Activated naive CD8-positive, alpha-beta T cell (primary cell): Measurements from ENCODE around the gene SUPT7L.

ENCODE experiments used
- H3K27ac Mint-ChIP-seq: one replicate; pipeline ENCODE4 v1.8.0; 2021; ENCODE audit warnings: mixed read lengths
- H3K27me3 Mint-ChIP-seq: one replicate; pipeline ENCODE4 v1.8.0; 2021; ENCODE audit warnings: mixed read lengths
- H3K36me3 Mint-ChIP-seq: one replicate; pipeline ENCODE4 v1.8.0; 2021; ENCODE audit warnings: mixed read lengths
- H3K4me1 Mint-ChIP-seq: one replicate; pipeline ENCODE4 v1.8.0; 2021; ENCODE audit warnings: low read depth, mixed read lengths
- H3K4me3 Mint-ChIP-seq: one replicate; pipeline ENCODE4 v1.8.0; 2021; ENCODE audit warnings: mild to moderate bottlenecking, mixed read lengths
- H3K9me3 Mint-ChIP-seq: one replicate; pipeline ENCODE4 v1.8.0; 2021; ENCODE audit warnings: low read depth, mixed read lengths

Gene SUPT7L

GRCh38 chr2:27667446-27667845 lies 4.0 kb upstream of the SUPT7L start:
- Mint-ChIP-seq H3K9me3 (no peaks in the 10 kb centered on the region), H3K27ac (no peak overlapping the region), H3K4me1 (peaks cover 36% of the 10 kb centered on the region), H3K4me3 (no peak overlapping the region), H3K27me3 (no peaks in the 10 kb centered on the region), H3K36me3 (peaks cover 10% of the 10 kb centered on the region)

DNA sequence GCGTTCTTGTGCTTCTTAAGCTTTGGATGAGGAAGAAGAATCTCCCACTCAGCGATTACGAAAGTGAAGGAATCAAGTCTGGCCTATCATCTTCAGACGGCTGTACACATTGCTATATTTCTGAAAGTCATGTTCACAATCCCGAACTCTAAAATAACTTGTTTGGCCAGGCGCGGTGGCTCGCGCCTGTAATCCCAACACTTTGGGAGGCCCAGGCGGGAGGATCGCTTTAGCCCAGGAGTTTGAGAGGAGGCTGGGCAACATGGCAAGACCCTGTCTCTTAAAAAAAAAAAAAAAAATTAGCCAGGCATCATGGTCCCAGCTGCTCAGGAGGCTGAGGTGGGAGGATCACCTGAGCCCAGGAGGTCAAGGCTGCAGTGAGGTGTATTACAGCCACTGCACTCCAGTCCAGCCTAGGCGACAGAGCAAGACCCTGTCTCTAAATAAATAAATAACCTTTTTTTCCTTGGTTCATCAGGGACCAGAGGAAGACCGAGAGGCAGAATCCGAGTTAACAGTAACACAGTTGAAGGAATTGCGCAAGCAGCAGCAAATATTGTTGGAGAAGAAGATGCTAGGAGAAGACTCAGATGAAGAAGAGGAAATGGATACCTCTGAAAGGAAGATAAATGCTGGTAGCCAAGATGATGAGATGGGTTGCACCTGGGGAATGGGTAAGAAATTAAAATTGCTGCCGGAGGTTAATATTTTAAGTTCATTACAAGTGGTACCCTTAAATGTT lies 1.4 kb upstream of the SUPT7L start:
- peaks cover 10% of the 10 kb centered on the region for H3K36me3 Mint-ChIP-seq
- peak overlapping the region; percentile 99 for H3K4me3 Mint-ChIP-seq
- peaks cover 43% of the 10 kb centered on the region for H3K4me1 Mint-ChIP-seq

GRCh38 chr2:27664154-27664574 lies 750 bp upstream of the SUPT7L start:
- Mint-ChIP-seq H3K9me3 (no peaks in the 10 kb centered on the region), H3K27me3 (no peaks in the 10 kb centered on the region), H3K4me1 (peaks cover 49% of the 10 kb centered on the region), H3K4me3 (peak overlapping the region; percentile 99), H3K36me3 (peaks cover 10% of the 10 kb centered on the region), H3K27ac (peak overlapping the region; percentile 100)

More for the DNA sequence above, 1.4 kb upstream of the SUPT7L start:
- Mint-ChIP-seq H3K27me3 (no peaks in the 10 kb centered on the region), H3K27ac (peak overlapping the region; percentile 100), H3K9me3 (no peaks in the 10 kb centered on the region)

DNA sequence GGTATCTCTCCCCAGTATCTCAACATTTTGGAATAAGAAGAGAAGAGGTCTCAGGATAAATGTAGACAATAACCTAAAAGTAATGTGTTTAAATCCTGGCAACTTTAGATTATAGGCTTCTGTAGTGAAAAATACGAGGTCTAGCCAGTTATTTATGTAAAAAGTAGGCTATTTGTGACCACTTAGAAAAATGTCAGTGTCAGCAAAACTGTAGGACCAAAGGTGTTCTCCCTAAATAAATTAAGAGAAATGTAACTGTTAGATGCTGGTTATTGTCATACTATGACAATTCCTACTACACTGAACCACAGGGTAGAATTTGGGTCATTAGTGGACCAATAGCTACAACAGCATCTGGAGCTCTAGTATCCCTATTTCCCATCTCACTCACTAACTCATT lies 2.0 kb downstream of the SUPT7L start:
- no peak overlapping the region for H3K27ac Mint-ChIP-seq

DNA sequence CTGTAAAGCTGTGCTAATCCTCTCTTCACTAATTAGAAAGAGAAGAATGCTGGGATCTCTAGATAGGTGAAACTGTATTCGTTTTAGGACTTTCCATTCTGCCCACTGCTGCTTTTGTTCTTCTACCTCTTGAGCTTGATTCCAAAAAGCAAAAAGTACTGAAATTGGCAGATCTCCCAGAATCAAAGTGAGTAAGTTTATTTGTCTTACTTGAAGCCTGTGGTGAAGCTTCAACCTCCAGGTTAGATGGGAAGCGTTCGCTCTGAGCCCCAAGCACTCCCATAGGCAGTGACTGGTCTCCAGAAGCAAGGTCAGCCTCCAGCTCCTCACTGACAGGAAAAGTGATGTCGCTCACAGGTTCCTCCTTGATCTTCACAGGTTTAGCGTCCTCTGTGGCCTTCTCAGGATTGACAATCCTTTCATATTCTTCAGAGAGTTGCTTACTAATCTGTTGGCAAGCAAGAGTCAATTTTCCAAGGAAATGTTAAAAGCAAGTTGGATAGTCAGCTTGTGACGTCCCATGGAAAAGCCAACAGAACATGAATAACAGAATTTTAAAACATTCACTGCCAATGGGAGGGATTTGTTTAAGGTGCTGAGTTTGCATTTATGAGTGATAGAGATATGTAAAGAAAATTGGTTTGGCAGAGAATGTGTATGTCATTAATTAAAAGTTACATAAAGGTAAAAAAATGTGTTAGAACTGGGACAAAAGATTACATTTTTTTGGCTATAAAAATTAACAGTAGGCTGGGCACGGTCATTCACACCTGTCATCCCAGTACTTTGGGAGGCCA lies 8.1 kb downstream of the SUPT7L start:
- Mint-ChIP-seq H3K36me3 (peaks cover 8% of the 10 kb centered on the region), H3K4me3 (no peak overlapping the region), H3K9me3 (no peaks in the 10 kb centered on the region), H3K27ac (peak overlapping the region; percentile 52), H3K4me1 (peaks cover 37% of the 10 kb centered on the region), H3K27me3 (no peaks in the 10 kb centered on the region)

More for the DNA sequence above, 2.0 kb downstream of the SUPT7L start:
- Mint-ChIP-seq H3K4me3 (peak overlapping the region; percentile 99), H3K27me3 (no peaks in the 10 kb centered on the region), H3K4me1 (peaks cover 50% of the 10 kb centered on the region), H3K9me3 (no peaks in the 10 kb centered on the region), H3K36me3 (peaks cover 10% of the 10 kb centered on the region)

DNA sequence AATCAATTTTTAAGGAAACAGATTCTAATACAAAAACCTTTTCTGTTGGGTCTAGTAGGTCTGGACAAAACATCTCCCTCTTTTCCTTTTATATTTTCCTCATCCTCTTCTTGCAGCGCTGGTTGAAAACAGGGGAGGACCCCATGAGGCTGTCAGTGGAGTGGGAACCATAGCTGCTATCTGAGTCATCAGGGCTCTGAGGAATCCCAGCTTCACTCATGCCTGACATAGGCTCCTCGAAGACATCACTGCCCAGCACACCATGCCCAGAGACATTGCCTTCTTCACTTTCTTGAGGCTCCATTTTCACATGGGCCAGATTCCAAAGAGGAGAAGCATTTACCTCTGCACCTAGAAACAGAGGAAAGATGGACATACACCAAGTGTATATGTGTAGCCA lies 10.0 kb downstream of the SUPT7L start:
- Mint-ChIP-seq H3K27me3 (no peaks in the 10 kb centered on the region), H3K36me3 (peaks cover 12% of the 10 kb centered on the region), H3K27ac (peak overlapping the region; percentile 64), H3K4me1 (peaks cover 24% of the 10 kb centered on the region), H3K4me3 (no peak overlapping the region), H3K9me3 (no peaks in the 10 kb centered on the region)

GRCh38 chr2:27652790-27653189 lies 10.6 kb downstream of the SUPT7L start:
- H3K9me3 Mint-ChIP-seq, result no peaks in the 10 kb centered on the region
- H3K27me3 Mint-ChIP-seq, result no peaks in the 10 kb centered on the region
- peak overlapping the region; percentile 64 for H3K27ac Mint-ChIP-seq
- peaks cover 21% of the 10 kb centered on the region for H3K4me1 Mint-ChIP-seq
- peak overlapping the region; percentile 0 for H3K4me3 Mint-ChIP-seq
- H3K36me3 Mint-ChIP-seq, result peaks cover 12% of the 10 kb centered on the region

GRCh38 chr2:27652341-27652740 lies 11.1 kb downstream of the SUPT7L start:
- Mint-ChIP-seq H3K4me3 (peak overlapping the region; percentile 0), H3K4me1 (peaks cover 21% of the 10 kb centered on the region), H3K36me3 (peaks cover 12% of the 10 kb centered on the region), H3K27me3 (no peaks in the 10 kb centered on the region), H3K9me3 (no peaks in the 10 kb centered on the region), H3K27ac (peak overlapping the region; percentile 64)

GRCh38 chr2:27651056-27651455 lies 12.4 kb downstream of the SUPT7L start:
- H3K27ac Mint-ChIP-seq, result no peak overlapping the region
- peaks cover 9% of the 10 kb centered on the region for H3K36me3 Mint-ChIP-seq
- H3K4me1 Mint-ChIP-seq, result peaks cover 21% of the 10 kb centered on the region
- no peak overlapping the region for H3K4me3 Mint-ChIP-seq
- H3K27me3 Mint-ChIP-seq, result no peaks in the 10 kb centered on the region
- no peaks in the 10 kb centered on the region for H3K9me3 Mint-ChIP-seq

DNA sequence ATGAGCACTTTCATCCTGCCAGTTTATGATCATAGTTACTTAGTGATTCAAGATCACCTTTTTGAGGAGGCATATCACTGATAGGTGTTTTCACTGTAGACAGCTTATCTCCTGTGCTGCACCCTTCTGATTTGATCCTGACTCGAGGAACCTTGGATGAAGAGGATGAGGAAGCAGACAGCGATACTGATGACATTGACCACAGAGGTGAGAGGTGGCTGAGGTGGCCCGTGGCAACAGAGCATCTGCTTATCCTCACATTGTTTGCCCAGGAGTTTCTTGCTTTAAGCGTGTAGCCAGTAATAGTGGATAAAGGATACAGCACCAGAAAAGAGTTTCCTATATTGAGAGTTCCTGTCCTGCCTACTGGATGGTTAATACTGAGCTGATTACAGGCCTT lies 15.7 kb downstream of the SUPT7L start:
- peaks cover 5% of the 10 kb centered on the region for H3K4me1 Mint-ChIP-seq
- no peaks in the 10 kb centered on the region for H3K27me3 Mint-ChIP-seq
- no peak overlapping the region for H3K4me3 Mint-ChIP-seq
- peaks cover 6% of the 10 kb centered on the region for H3K36me3 Mint-ChIP-seq
- no peaks in the 10 kb centered on the region for H3K9me3 Mint-ChIP-seq
- H3K27ac Mint-ChIP-seq, result peak overlapping the region; percentile 22

- Mint-ChIP-seq H3K4me1 (peaks cover 1% of the 10 kb centered on the region), H3K27me3 (no peaks in the 10 kb centered on the region), H3K36me3 (peaks cover 6% of the 10 kb centered on the region), H3K9me3 (no peaks in the 10 kb centered on the region), H3K27ac (peak overlapping the region; percentile 70), H3K4me3 (no peak overlapping the region)
Measured at GRCh38 chr2:27647289-27647688, 16.1 kb downstream of the SUPT7L start.

DNA sequence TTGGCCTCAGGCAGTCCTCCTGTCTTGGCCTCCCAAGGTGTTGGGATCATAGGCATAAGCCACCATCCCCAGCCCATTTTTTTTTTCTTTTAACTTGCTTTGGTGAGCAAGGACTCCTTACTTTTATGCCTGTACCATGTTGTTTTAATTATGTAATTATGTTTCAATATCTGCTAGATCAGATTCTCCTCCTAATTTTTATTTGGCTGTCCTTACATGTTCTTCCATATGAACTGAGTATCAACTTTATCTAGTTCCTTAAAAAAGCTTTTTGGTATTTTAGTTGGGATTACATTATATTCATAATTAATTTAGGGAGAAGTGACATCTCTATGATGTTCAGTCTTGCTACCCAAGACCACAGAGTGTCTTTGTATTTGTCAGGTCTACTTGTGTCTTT lies 18.2 kb downstream of the SUPT7L start:
- Mint-ChIP-seq H3K9me3 (no peaks in the 10 kb centered on the region), H3K27ac (no peak overlapping the region), H3K4me3 (no peak overlapping the region), H3K36me3 (peaks cover 9% of the 10 kb centered on the region), H3K4me1 (peaks cover 3% of the 10 kb centered on the region), H3K27me3 (no peaks in the 10 kb centered on the region)

DNA sequence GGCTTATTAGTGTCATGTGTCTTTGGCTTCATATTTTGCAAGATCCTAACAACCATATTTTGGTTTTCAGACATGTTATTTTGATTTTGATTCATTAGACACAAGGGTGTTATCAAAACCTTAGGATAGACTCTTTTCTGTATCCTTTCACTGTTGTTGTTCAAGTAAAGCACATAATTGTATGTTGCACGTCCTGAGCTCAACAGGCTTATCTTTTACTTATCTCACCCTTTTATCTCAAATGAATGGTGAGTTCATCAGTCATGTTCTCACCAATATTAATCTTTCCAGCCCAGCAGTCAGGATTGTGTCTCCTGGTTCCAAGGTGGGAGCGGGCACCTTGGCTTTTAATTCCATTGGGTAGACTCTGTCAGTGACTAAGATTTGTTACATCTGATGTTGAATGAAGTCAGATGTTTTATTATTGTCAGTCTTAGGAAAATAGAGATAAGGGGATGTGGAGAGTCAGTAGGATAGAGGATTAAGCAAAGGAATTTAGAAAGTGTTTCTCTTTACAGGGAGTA lies 22.6 kb downstream of the SUPT7L start:
- H3K36me3 Mint-ChIP-seq, result peaks cover 16% of the 10 kb centered on the region
- H3K9me3 Mint-ChIP-seq, result no peaks in the 10 kb centered on the region
- H3K4me1 Mint-ChIP-seq, result peaks cover 28% of the 10 kb centered on the region
- no peaks in the 10 kb centered on the region for H3K27me3 Mint-ChIP-seq
- H3K27ac Mint-ChIP-seq, result peak overlapping the region; percentile 46
- H3K4me3 Mint-ChIP-seq, result no peak overlapping the region

GRCh38 chr2:27638709-27639108 lies 24.7 kb downstream of the SUPT7L start:
- peaks cover 33% of the 10 kb centered on the region for H3K4me1 Mint-ChIP-seq
- H3K27me3 Mint-ChIP-seq, result no peaks in the 10 kb centered on the region
- peaks cover 23% of the 10 kb centered on the region for H3K36me3 Mint-ChIP-seq
- H3K4me3 Mint-ChIP-seq, result peak overlapping the region; percentile 85
- peak overlapping the region; percentile 98 for H3K27ac Mint-ChIP-seq
- no peaks in the 10 kb centered on the region for H3K9me3 Mint-ChIP-seq

DNA sequence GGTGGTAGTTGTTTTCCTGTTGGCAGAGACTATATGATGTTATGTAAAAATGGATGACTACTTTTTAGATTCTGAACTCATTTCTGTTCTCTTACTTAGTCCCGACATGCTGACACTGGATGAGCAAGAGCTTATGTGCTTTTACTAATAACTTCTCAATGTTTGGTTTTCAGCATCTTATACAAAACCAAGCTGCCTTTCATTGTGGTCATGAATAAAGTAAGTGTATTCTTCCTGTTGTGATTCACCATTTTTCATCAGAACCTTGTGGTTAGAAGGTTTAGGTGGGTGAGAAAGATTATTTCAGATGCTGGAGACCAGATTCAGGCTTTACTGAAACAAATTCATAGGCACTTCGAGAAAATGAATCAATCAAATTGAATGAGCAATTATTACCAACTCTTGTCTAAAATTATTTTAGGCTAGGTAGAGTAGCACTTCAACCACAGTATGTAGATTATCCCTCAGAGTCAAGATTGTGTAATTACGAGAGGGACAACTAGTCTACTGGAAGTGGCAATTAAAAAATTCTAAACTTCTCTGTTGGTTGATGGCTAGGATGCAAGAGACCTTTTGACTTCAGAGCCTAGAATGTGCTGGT lies 25.3 kb downstream of the SUPT7L start:
- H3K4me3 Mint-ChIP-seq, result peak overlapping the region; percentile 85

More for the DNA sequence above, 25.3 kb downstream of the SUPT7L start:
- Mint-ChIP-seq H3K27ac (peak overlapping the region; percentile 98), H3K4me1 (peaks cover 33% of the 10 kb centered on the region), H3K27me3 (no peaks in the 10 kb centered on the region), H3K9me3 (no peaks in the 10 kb centered on the region), H3K36me3 (peaks cover 24% of the 10 kb centered on the region)
